SU-DHL-6 (cell line): ENCODE measurements around the gene WDR19.

Source experiments
- H2AFZ ChIP-seq: fragments of 200-600 bp; sonication (generic); 2 replicates; pipeline ENCODE4 v1.6.1; 2014; ENCODE audit warnings: low read depth, mild to moderate bottlenecking, moderate library complexity, mixed read lengths, antibody characterized with exemption, low read length; ENCODE audit not compliant: severe bottlenecking
- H3F3A ChIP-seq: fragments of 200-600 bp; shearing (Covaris generic); 2 replicates; pipeline ENCODE4 v1.6.0; 2016; ENCODE audit warnings: antibody characterized with exemption, mild to moderate bottlenecking; ENCODE audit not compliant: insufficient read depth
- H3K27ac ChIP-seq: fragments of 200-600 bp; sonication (generic); 2 replicates; pipeline ENCODE4 v1.5.1; 2016; ENCODE audit warnings: low read depth, mild to moderate bottlenecking, low read length, moderate library complexity, mixed read lengths
- H3K27me3 ChIP-seq: fragments of 200-600 bp; sonication (generic), shearing (Covaris generic); 2 replicates; pipeline ENCODE4 v1.6.0; 2014; ENCODE audit warnings: mild to moderate bottlenecking, low read length
- H3K36me3 ChIP-seq: fragments of 200-600 bp; sonication (generic); 2 replicates; pipeline ENCODE4 v1.6.1; 2014; ENCODE audit warnings: mild to moderate bottlenecking, low read length, mixed read lengths
- H3K4me2 ChIP-seq: fragments of 300-600, 200-600 bp; shearing (Covaris generic), sonication (generic); 2 replicates; pipeline ENCODE4 v1.6.0; 2014; ENCODE audit warnings: low read length, low read depth, mild to moderate bottlenecking; ENCODE audit not compliant: poor library complexity, severe bottlenecking
- H3K4me3 ChIP-seq: fragments of 200-600 bp; sonication (generic); 2 replicates; pipeline ENCODE4 v1.5.1; 2014; ENCODE audit warnings: antibody characterized with exemption, low read length, mild to moderate bottlenecking, mixed read lengths; ENCODE audit not compliant: insufficient read depth, poor library complexity, severe bottlenecking
- H3K79me2 ChIP-seq: fragments of 200-600 bp; sonication (generic); 2 replicates; pipeline ENCODE4 v1.6.1; 2014; ENCODE audit warnings: mild to moderate bottlenecking, low read length, moderate library complexity; ENCODE audit not compliant: insufficient read depth
- H3K9ac ChIP-seq: fragments of 200-600 bp; sonication (generic); 2 replicates; pipeline ENCODE4 v1.7.0; 2014; ENCODE audit warnings: mild to moderate bottlenecking, low read length
- H3K9me2 ChIP-seq: fragments of 200-600 bp; sonication (generic); replicated peaks from 2 replicates; pipeline ENCODE4 v1.6.1; 2014; ENCODE audit warnings: low read length; ENCODE audit not compliant: insufficient read depth
- H3K9me3 ChIP-seq: fragments of 200-600 bp; sonication (generic); 2 replicates; pipeline ENCODE4 v1.6.1; 2014; ENCODE audit warnings: low read length, mixed read lengths; ENCODE audit not compliant: insufficient read depth
- H4K20me1 ChIP-seq: fragments of 200-600 bp; sonication (generic); 2 replicates; pipeline ENCODE4 v1.6.1; 2014; ENCODE audit warnings: low read depth, mild to moderate bottlenecking, antibody characterized with exemption, low read length, moderate library complexity, mixed read lengths
- EZH2phosphoT487 ChIP-seq: fragments of 200-600 bp; sonication (generic), shearing (Covaris generic); conservative IDR thresholded peaks from 2 replicates; pipeline ENCODE4 v1.6.1; 2018; ENCODE audit warnings: mild to moderate bottlenecking, antibody characterized with exemption, low read length, moderate library complexity, mixed read lengths
- TF ChIP-seq, protein P1 (sequence below): fragments of 200-600 bp; sonication (generic); IDR thresholded peaks from one replicate; pipeline ENCODE4 v1.5.1; 2017; ENCODE audit warnings: antibody characterized with exemption, mild to moderate bottlenecking, low read length, moderate library complexity; ENCODE audit not compliant: insufficient read depth, poor library complexity, severe bottlenecking

The WDR19 gene

DNA sequence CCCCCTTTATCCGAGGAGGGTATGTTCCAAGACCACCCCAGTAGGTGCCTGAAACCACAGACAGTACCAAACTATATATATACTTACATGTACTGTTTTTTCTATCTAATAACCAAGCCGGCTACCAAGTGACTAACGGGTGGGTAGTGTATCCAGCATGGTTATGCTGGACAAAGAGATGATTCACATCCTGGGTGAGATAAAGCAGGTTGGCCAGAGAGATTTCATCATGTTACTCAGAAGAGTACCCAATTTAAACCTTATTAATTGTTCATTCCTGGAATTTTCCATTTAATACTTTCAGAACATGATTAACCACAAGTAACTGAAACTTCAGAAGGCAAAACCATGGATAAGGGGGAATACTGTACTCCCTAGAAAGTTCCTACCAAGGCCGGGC is 137.3 kb downstream of the WDR19 start:
- Histone ChIP-seq H3K9me3 (no peaks in the 10 kb centered on the region), H2AFZ (no peak overlapping the region), H3K36me3 (peaks cover 48% of the 10 kb centered on the region; the same call in 1 of the 2 replicates), H3K79me2 (no peaks in the 10 kb centered on the region), H3K4me2 (no peak overlapping the region), H4K20me1 (no peaks in the 10 kb centered on the region), H3K9me2 (no peaks in the 10 kb centered on the region), H3F3A (peaks cover 3% of the 10 kb centered on the region; the same call in 1 of the 2 replicates), H3K4me3 (no peak overlapping the region), H3K27ac (no peak overlapping the region), H3K27me3 (no peaks in the 10 kb centered on the region), H3K9ac (no peak overlapping the region)
- TF ChIP-seq EZH2phosphoT487: no peak
- TF ChIP-seq, protein P1, sequence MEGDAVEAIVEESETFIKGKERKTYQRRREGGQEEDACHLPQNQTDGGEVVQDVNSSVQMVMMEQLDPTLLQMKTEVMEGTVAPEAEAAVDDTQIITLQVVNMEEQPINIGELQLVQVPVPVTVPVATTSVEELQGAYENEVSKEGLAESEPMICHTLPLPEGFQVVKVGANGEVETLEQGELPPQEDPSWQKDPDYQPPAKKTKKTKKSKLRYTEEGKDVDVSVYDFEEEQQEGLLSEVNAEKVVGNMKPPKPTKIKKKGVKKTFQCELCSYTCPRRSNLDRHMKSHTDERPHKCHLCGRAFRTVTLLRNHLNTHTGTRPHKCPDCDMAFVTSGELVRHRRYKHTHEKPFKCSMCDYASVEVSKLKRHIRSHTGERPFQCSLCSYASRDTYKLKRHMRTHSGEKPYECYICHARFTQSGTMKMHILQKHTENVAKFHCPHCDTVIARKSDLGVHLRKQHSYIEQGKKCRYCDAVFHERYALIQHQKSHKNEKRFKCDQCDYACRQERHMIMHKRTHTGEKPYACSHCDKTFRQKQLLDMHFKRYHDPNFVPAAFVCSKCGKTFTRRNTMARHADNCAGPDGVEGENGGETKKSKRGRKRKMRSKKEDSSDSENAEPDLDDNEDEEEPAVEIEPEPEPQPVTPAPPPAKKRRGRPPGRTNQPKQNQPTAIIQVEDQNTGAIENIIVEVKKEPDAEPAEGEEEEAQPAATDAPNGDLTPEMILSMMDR: no peak

- Histone ChIP-seq H3K9me2 (no peaks in the 10 kb centered on the region), H3K9ac (no peak overlapping the region), H3K9me3 (no peaks in the 10 kb centered on the region), H2AFZ (no peak overlapping the region), H3K4me2 (no peak overlapping the region), H3F3A (peaks cover 3% of the 10 kb centered on the region; the same call in 1 of the 2 replicates), H4K20me1 (no peaks in the 10 kb centered on the region), H3K4me3 (no peak overlapping the region), H3K27ac (no peak overlapping the region), H3K36me3 (peaks cover 48% of the 10 kb centered on the region; the same call in 1 of the 2 replicates), H3K79me2 (no peaks in the 10 kb centered on the region), H3K27me3 (no peaks in the 10 kb centered on the region)
- TF ChIP-seq EZH2phosphoT487: no peak
- TF ChIP-seq, protein P1: no peak
Measured at GRCh38 chr4:39320381-39321115, 138.2 kb downstream of the WDR19 start.

DNA sequence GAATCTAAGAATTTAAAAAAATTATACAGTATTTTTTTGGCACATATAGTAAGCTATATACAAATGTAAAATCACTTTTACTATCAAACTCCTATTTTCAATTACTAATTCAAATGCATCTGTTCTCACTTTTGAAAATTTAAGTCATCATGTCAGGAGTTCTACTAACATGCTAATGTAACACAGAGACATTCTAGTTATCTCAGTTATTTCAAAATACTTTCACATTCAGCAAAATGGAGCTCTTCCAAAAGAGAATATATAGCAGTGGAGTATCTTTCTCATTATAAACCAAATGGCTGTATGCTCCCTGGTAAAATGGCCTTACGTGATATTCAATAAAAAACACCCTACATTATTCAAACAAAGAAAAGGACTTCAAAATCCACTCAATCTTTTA is 141.5 kb downstream of the WDR19 start:
- Histone ChIP-seq H3F3A (peaks cover 3% of the 10 kb centered on the region; the same call in 1 of the 2 replicates), H3K9me2 (no peaks in the 10 kb centered on the region), H3K27me3 (no peaks in the 10 kb centered on the region), H3K4me2 (no peak overlapping the region), H3K27ac (no peak overlapping the region), H3K9me3 (no peaks in the 10 kb centered on the region), H3K79me2 (peaks cover 15% of the 10 kb centered on the region), H3K4me3 (no peak overlapping the region), H4K20me1 (no peaks in the 10 kb centered on the region), H3K36me3 (peaks cover 49% of the 10 kb centered on the region), H3K9ac (no peak overlapping the region), H2AFZ (no peak overlapping the region)
- TF ChIP-seq, protein P1: no peak
- no peak for TF ChIP-seq EZH2phosphoT487
